Measurements from ENCODE around the gene CACNA1A. TPM values are rescaled to one million over a fixed set of nuclear protein-coding genes. Genes with fewer than 3 reads are reported as not detected.
"Not testable (repeated sequence)": the region's sequence is repeated elsewhere in the genome, so short reads cannot be mapped to it uniquely, and the experiment has no call there.

The CACNA1A gene
- total RNA-seq, 3 donors from 2014 or later: 2.3 to 10.1 (median 5.7) TPM

DNA sequence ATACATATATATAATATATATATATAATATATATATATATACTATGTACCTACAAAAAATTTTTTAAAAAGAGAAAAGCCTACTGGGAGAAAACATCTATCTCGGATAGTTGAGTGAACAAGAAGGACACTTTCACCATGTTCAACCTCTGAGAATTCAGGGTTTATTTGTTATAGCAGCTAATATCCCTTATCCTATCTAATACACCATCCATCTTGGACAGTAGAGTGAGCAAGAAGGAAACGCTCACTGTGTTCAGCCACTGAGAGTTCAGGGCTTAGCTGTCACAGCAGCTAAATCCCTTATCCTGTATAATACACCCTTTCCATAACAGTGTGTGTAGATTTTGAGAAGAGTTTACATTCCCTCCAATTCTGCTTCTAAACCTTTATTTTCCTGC lies 38.1 kb upstream of the CACNA1A start:
- Histone ChIP-seq H3K9me3 (peaks cover 4% of the 10 kb centered on the region), H3K36me3 (ENCODE audit: low read depth) (no peaks in the 10 kb centered on the region), H3K4me1 (ENCODE audit: low read depth) (no peaks in the 10 kb centered on the region), H3K4me3 (no peak overlapping the region)
- no peak for ATAC-seq
- intact Hi-C loops (cut with DNase I, micrococcal nuclease): no loop called here
- TF ChIP-seq, protein P1, sequence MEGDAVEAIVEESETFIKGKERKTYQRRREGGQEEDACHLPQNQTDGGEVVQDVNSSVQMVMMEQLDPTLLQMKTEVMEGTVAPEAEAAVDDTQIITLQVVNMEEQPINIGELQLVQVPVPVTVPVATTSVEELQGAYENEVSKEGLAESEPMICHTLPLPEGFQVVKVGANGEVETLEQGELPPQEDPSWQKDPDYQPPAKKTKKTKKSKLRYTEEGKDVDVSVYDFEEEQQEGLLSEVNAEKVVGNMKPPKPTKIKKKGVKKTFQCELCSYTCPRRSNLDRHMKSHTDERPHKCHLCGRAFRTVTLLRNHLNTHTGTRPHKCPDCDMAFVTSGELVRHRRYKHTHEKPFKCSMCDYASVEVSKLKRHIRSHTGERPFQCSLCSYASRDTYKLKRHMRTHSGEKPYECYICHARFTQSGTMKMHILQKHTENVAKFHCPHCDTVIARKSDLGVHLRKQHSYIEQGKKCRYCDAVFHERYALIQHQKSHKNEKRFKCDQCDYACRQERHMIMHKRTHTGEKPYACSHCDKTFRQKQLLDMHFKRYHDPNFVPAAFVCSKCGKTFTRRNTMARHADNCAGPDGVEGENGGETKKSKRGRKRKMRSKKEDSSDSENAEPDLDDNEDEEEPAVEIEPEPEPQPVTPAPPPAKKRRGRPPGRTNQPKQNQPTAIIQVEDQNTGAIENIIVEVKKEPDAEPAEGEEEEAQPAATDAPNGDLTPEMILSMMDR (IDR thresholded peaks at IDR 0.05): no peak
- no peak for DNase-seq

DNA sequence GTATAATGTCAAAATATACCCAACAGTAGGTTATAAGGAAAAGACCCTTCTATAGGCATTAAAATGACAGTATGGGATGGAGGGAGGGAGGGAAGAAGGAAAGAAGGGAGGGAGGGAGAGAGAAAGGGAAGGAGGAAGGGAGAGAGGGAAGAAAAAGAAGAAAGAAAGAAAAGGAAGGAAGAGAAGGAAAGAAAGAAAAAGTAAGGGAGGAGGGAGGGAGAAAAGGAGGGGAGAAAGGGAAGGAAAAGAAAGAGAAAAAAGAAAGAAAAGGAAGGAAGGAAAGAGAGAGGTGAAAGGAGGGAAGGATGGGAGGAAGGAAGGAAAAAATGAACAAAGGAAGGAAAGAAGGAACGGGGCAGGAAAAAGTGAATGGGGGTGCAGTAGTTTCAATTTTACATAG lies 35.3 kb upstream of the CACNA1A start:
- TF ChIP-seq, protein P1 (IDR thresholded peaks at IDR 0.05): no peak
- Histone ChIP-seq H3K4me3 (no peak overlapping the region), H3K4me1 (ENCODE audit: low read depth) (no peaks in the 10 kb centered on the region), H3K9me3 (peaks cover 4% of the 10 kb centered on the region), H3K36me3 (ENCODE audit: low read depth) (no peaks in the 10 kb centered on the region)
- DNase-seq (no peak), ATAC-seq (no peak)
- intact Hi-C loops (cut with DNase I, micrococcal nuclease): no loop called here

DNA sequence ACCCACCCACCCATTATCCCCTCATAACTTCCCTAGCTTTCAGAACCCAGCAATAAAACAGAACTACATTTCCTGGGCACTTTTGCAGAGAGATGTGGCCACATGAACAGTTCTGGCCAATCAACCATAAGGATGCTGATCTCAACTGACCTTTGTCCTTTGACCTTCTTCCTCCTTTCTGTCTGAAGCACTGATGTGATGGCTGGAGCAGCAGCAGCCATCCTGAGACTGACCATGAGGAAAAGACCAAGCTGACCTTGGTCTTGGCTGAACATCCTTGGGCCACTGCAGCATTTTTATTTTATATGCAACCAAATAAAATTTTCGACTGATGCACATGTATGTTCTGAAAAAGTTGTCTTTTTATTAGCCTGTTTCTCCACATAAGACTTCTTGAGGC lies 33.1 kb upstream of the CACNA1A start:
- no peak for DNase-seq
- ATAC-seq: no peak
- Histone ChIP-seq H3K4me1 (ENCODE audit: low read depth) (no peaks in the 10 kb centered on the region), H3K9me3 (peaks cover 4% of the 10 kb centered on the region), H3K36me3 (ENCODE audit: low read depth) (no peaks in the 10 kb centered on the region), H3K4me3 (no peak overlapping the region)
- TF ChIP-seq, protein P1 (IDR thresholded peaks at IDR 0.05): no peak
- intact Hi-C loops (cut with DNase I, micrococcal nuclease): no loop called here

DNA sequence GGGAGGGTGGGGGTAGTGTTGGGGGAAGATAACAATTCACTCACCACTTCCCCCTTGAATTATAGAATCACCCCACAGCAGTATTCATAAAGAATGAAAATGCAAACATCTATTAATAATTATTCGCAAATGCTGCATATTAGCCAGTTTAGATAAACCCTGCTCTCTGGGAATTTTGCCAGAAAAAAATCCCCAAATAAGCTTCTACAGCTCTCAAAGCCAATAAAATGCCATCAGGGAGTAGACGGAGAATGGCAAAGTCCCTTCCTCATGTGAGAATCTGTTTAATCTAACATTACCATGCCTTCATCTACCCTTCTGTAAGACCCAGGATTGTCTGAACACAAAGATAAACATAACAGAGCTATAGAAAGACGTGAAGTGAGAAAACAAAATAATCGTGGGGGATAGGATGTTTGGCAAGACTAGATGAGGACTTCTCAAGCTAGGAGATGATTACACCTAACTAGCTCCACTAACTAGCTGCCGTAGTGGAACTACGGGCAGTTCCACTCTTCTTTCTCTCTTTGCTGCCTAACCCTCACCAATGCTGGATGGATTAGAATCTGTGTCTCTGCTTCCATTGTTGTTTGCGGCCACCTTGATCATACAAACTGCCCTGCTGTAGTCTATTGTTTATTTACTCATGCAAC lies 32.4 kb upstream of the CACNA1A start:
- Histone ChIP-seq H3K4me3 (no peak overlapping the region), H3K4me1 (ENCODE audit: low read depth) (no peaks in the 10 kb centered on the region), H3K36me3 (ENCODE audit: low read depth) (no peaks in the 10 kb centered on the region), H3K9me3 (peaks cover 4% of the 10 kb centered on the region)
- TF ChIP-seq, protein P1 (IDR thresholded peaks at IDR 0.05): no peak
- ATAC-seq (no peak), DNase-seq (no peak)
- intact Hi-C loops (cut with DNase I, micrococcal nuclease): no loop called here

DNA sequence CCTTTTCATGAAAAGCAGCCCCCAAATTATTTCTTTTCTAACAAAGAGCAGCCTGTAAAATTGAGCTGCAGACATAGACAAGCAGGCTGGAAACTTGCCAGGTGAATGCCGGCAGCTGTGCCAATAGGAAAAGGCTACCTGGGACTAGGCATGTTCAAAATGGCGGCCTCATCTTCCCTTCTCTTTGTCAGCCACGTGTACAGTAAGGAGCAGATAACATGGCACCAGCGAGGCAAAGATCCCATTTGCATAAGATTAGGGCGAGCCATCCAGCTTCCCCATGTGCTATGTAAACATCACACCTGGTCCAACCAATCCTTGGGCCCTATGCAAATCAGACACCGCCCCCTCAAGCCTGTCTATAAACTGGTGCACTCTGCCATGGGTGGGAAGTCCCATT lies 31.2 kb upstream of the CACNA1A start:
- TF ChIP-seq, protein P1 (IDR thresholded peaks at IDR 0.05): no peak
- Histone ChIP-seq H3K9me3 (peaks cover 4% of the 10 kb centered on the region), H3K36me3 (ENCODE audit: low read depth) (no peaks in the 10 kb centered on the region), H3K4me3 (no peak overlapping the region), H3K4me1 (ENCODE audit: low read depth) (no peaks in the 10 kb centered on the region)
- intact Hi-C loops (cut with DNase I, micrococcal nuclease): no loop called here
- no peak for DNase-seq
- ATAC-seq: no peak

DNA sequence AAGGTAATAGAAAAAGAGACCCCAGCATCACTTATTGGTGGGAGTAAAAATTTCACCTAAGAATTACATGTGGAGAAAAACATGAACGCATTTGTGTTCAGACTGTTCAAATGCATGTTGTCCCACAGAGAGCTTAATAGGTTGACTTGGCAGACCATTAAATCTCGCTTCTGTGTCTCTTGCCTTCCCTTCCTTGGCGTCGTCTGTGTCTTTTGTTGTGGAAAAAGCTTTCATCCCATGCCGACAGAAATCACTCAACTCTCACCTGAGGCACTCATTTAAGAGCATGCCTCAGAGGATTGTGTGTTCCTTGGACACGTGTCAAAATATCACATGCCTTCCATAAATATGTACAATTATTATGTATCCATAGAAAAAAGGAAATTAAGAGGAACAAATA lies 24.4 kb upstream of the CACNA1A start:
- intact Hi-C loops (cut with DNase I, micrococcal nuclease): no loop called here

DNA sequence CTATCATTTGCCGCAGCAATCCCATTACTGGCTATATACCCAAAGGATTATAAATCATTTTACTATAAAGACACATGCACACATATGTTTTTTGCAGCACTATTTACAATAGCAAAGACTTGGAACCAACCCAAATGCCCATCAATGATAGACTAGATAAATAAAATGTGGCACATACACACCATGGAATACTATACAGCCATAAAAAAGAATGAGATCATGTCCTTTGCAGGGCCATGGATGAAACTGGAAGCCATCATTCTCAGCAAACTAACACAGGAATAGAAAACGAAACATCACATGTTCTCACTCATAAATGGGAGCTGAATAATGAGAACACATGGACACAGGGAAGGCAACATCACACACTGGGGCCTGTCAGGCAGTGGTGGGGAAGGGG lies 23.4 kb upstream of the CACNA1A start:
- H3K9me3 ChIP-seq; H3K4me3 ChIP-seq; ATAC-seq; DNase-seq; H3K4me1 ChIP-seq (ENCODE audit: low read depth); intact Hi-C loops (cut with DNase I, micrococcal nuclease); H3K36me3 ChIP-seq (ENCODE audit: low read depth): not testable (repeated sequence)

More for the DNA sequence above, 24.4 kb upstream of the CACNA1A start:
- TF ChIP-seq, protein P1 (IDR thresholded peaks at IDR 0.05): no peak
- DNase-seq: no peak
- no peaks in the 10 kb centered on the region for H3K9me3 ChIP-seq
- no peaks in the 10 kb centered on the region for H3K36me3 ChIP-seq (ENCODE audit: low read depth)
- no peak overlapping the region for H3K4me3 ChIP-seq
- H3K4me1 ChIP-seq (ENCODE audit: low read depth): no peaks in the 10 kb centered on the region
- no peak for ATAC-seq

All from mucosa of descending colon (tissue), 3 donors.